ENCODE results near the gene ARHGAP20.
A peak's percentile ranks its signal among the peaks of the same experiment; 100 is the strongest.
"Not testable (repeated sequence)": the region's sequence is repeated elsewhere in the genome, so short reads cannot be mapped to it uniquely, and the experiment has no call there.

ARHGAP20 gene

GRCh38 chr11:110712659-110713448 lies 617 bp upstream of the ARHGAP20 start:
- DNase-seq: peak; percentile 95

- DNase-seq: no peak
Measured at GRCh38 chr11:110711448-110711775, 825 bp downstream of the ARHGAP20 start.

- peak; percentile 88 for DNase-seq
Measured at GRCh38 chr11:110710628-110711381, 1.4 kb downstream of the ARHGAP20 start.

GRCh38 chr11:110704210-110704864 lies 7.9 kb downstream of the ARHGAP20 start:
- no peak for DNase-seq

- no peak for DNase-seq
Measured at GRCh38 chr11:110691926-110692325, 20.3 kb downstream of the ARHGAP20 start.

- no peak for DNase-seq
Measured at GRCh38 chr11:110689306-110689705, 22.9 kb downstream of the ARHGAP20 start.

- no peak for DNase-seq
Measured at GRCh38 chr11:110679323-110679975, 32.8 kb downstream of the ARHGAP20 start.

- no peak for DNase-seq
Measured at GRCh38 chr11:110675548-110675947, 36.7 kb downstream of the ARHGAP20 start.

- DNase-seq: no peak
Measured at GRCh38 chr11:110665689-110666465, 46.4 kb downstream of the ARHGAP20 start.

- DNase-seq: no peak
Measured at GRCh38 chr11:110655967-110656366, 56.3 kb downstream of the ARHGAP20 start.

- no peak for DNase-seq
Measured at GRCh38 chr11:110654456-110654855, 57.8 kb downstream of the ARHGAP20 start.

- no peak for DNase-seq
Measured at GRCh38 chr11:110645253-110645652, 67.0 kb downstream of the ARHGAP20 start.

GRCh38 chr11:110634370-110634769 lies 77.9 kb downstream of the ARHGAP20 start:
- DNase-seq: no peak

GRCh38 chr11:110631551-110631950 lies 80.7 kb downstream of the ARHGAP20 start:
- no peak for DNase-seq

GRCh38 chr11:110629594-110629993 lies 82.6 kb downstream of the ARHGAP20 start:
- DNase-seq: peak; percentile 96

GRCh38 chr11:110621826-110622225 lies 90.4 kb downstream of the ARHGAP20 start:
- no peak for DNase-seq

GRCh38 chr11:110619366-110619765 lies 92.9 kb downstream of the ARHGAP20 start:
- not testable (repeated sequence) for DNase-seq

- no peak for DNase-seq
Measured at GRCh38 chr11:110614031-110614430, 98.2 kb downstream of the ARHGAP20 start.

GRCh38 chr11:110613197-110613918 lies 98.9 kb downstream of the ARHGAP20 start:
- no peak for DNase-seq

- no peak for DNase-seq
Measured at GRCh38 chr11:110606415-110606814, 105.8 kb downstream of the ARHGAP20 start.

- DNase-seq: peak; percentile 99
Measured at GRCh38 chr11:110601936-110602335, 110.3 kb downstream of the ARHGAP20 start.

GRCh38 chr11:110600322-110600721 lies 111.9 kb downstream of the ARHGAP20 start:
- DNase-seq: no peak

All from DMS79 treated with DMSO at 0.1 percent for 48 hours (cell line).